ENCODE measurements around the gene PCSK5. TPM values are rescaled to one million over a fixed set of nuclear protein-coding genes. Genes with fewer than 3 reads are reported as not detected.
A peak's percentile ranks its signal among the peaks of the same experiment; 100 is the strongest.
"Not testable (repeated sequence)": the region's sequence is repeated elsewhere in the genome, so short reads cannot be mapped to it uniquely, and the experiment has no call there.

The PCSK5 gene
- total RNA-seq, 1 donor from 2014 or later, result 30.7 TPM

- H3K36me3 Mint-ChIP-seq, result no peaks in the 10 kb centered on the region
- H3K27me3 Mint-ChIP-seq, result no peaks in the 10 kb centered on the region
- DNase-seq (ENCODE audit: extremely low spot score, unreplicated experiment), result no peak
- peaks cover 10% of the 10 kb centered on the region for H3K4me1 Mint-ChIP-seq (ENCODE audit: unreplicated experiment)
- no peak overlapping the region for H3K27ac Mint-ChIP-seq
- peaks cover 3% of the 10 kb centered on the region for H3K9me3 Mint-ChIP-seq
- no peak for TF ChIP-seq CTCF (conservative IDR thresholded peaks at IDR 0.05)
- H3K4me3 Mint-ChIP-seq, result no peak overlapping the region
Observed at GRCh38 chr9:76357555-76357954, 467.1 kb downstream of the PCSK5 start.

- Mint-ChIP-seq H3K27ac (no peak overlapping the region), H3K4me1 (ENCODE audit: unreplicated experiment) (peaks cover 10% of the 10 kb centered on the region), H3K27me3 (no peaks in the 10 kb centered on the region), H3K9me3 (peaks cover 3% of the 10 kb centered on the region), H3K36me3 (no peaks in the 10 kb centered on the region), H3K4me3 (no peak overlapping the region)
- TF ChIP-seq CTCF (conservative IDR thresholded peaks at IDR 0.05), result no peak
- no peak for DNase-seq (ENCODE audit: extremely low spot score, unreplicated experiment)
Observed at GRCh38 chr9:76358628-76359280, 468.3 kb downstream of the PCSK5 start.

DNA sequence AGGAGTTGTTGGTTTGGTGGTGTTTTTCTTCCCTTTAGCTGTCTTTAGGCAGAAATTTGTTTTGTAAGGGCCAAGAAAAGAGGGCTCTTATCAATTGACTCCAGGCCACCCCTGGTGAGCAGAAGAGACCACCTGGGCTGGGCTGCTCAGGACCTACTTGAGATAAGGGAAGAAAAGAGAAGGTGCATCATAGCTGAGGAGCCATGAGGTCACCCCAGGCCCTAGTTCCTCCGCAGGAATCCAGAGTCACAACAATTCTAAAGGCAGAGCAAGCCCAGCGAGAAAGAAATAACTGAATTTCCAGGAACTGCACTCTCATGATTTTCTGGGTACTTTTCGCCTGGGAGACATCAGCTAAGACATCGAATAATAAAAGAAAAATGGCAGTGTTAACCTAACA, 468.9 kb downstream of the PCSK5 start:
- Mint-ChIP-seq H3K4me1 (ENCODE audit: unreplicated experiment) (peaks cover 10% of the 10 kb centered on the region), H3K36me3 (no peaks in the 10 kb centered on the region), H3K4me3 (no peak overlapping the region), H3K9me3 (peaks cover 3% of the 10 kb centered on the region), H3K27ac (no peak overlapping the region), H3K27me3 (no peaks in the 10 kb centered on the region)
- no peak for DNase-seq (ENCODE audit: extremely low spot score, unreplicated experiment)
- no peak for TF ChIP-seq CTCF (conservative IDR thresholded peaks at IDR 0.05)

DNA sequence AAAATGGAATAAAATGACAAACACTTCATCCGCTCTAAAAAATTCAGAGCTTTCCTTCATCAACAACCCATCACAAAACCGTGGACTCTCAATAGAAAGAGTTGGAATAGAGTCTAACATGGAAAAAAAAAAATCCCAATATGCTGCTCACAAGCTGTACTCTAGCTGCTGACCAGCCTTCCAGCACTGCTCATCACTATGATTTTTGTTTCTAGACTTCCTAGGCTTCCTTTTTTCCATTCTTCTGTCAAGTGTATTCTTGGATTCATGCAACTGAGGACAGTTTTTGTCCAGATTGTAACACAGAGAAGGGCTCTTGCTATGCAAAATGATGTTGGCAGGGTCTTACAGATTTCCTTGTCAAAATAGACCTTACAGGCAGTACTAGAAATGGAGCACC, 469.3 kb downstream of the PCSK5 start:
- no peak for TF ChIP-seq CTCF (conservative IDR thresholded peaks at IDR 0.05)
- H3K36me3 Mint-ChIP-seq, result no peaks in the 10 kb centered on the region
- no peak for DNase-seq (ENCODE audit: extremely low spot score, unreplicated experiment)
- no peak overlapping the region for H3K27ac Mint-ChIP-seq
- peaks cover 10% of the 10 kb centered on the region for H3K4me1 Mint-ChIP-seq (ENCODE audit: unreplicated experiment)
- H3K4me3 Mint-ChIP-seq, result no peak overlapping the region
- peaks cover 3% of the 10 kb centered on the region for H3K9me3 Mint-ChIP-seq
- no peaks in the 10 kb centered on the region for H3K27me3 Mint-ChIP-seq

DNA sequence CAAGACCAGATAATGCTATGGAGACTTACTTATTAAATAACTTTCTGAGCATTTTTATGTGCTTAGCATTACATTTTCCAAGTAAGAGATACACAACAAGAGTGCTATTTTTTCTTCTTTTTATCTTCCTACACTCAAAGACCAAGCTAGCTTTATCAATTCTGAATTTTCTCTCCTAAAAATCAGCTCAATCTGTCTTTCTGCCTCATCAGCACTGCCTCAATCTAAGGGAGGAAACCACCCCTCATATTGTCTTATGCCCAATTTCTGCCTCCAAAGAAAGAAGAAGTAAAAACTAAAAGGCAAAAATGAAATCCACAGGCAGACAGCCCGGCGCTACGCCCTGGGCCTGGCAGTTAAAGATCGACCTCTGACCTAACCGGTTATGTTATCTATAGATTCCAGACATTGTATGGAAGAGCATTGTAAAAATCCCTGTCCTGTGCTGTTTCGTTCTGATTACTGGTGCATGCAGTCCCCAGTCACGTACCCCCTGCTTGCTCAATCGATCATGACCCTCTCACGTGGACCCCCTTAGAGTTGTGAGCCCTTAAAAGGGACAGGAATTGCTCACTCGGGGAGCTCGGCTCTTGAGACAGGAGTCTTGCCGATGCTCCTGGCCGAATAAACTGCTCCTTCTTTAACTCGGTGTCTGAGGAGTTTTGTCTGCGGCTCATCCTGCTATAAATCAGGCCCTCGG, 472.0 kb downstream of the PCSK5 start:
- H3K9me3 Mint-ChIP-seq; DNase-seq (ENCODE audit: extremely low spot score, unreplicated experiment); H3K36me3 Mint-ChIP-seq; H3K4me3 Mint-ChIP-seq; H3K27me3 Mint-ChIP-seq; H3K4me1 Mint-ChIP-seq (ENCODE audit: unreplicated experiment): not testable (repeated sequence)
- peak overlapping the region; percentile 15 for H3K27ac Mint-ChIP-seq

DNA sequence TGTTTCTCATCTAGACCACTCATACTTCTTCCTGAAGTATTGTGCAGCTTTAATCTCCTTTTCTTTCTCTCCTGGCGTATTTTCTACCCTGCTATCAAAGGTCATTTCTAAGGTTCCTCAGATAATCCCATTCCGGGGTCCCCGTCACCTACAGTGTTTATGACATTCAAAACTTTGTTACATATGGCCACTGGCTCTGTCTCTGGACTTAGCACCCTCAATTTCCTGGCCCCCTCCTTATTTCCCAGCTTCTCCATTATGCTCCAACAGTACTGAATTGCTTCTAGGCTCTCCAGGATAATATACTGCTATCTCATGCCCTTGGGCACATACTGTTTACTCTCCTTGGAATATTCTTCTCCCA, 472.5 kb downstream of the PCSK5 start:
- peak overlapping the region; percentile 15 for H3K27ac Mint-ChIP-seq
- no peaks in the 10 kb centered on the region for H3K36me3 Mint-ChIP-seq
- H3K4me3 Mint-ChIP-seq, result no peak overlapping the region
- TF ChIP-seq CTCF (conservative IDR thresholded peaks at IDR 0.05), result no peak
- no peaks in the 10 kb centered on the region for H3K9me3 Mint-ChIP-seq
- no peaks in the 10 kb centered on the region for H3K27me3 Mint-ChIP-seq
- no peak for DNase-seq (ENCODE audit: extremely low spot score, unreplicated experiment)
- H3K4me1 Mint-ChIP-seq (ENCODE audit: unreplicated experiment), result no peaks in the 10 kb centered on the region
